Lung (tissue), 16 donors: Measurements from ENCODE around the gene SLC26A3. TPM values are rescaled to one million over a fixed set of nuclear protein-coding genes. Genes with fewer than 3 reads are reported as not detected.
"Not testable (repeated sequence)": the region's sequence is repeated elsewhere in the genome, so short reads cannot be mapped to it uniquely, and the experiment has no call there.

Source experiments
- ATAC-seq: fragments of 200-7000 bp; cut with Tn5 transposase; one replicate; pipeline ENCODE4 v1.9.1; 2020; ENCODE audit warnings: moderate number of reproducible peaks; ENCODE audit not compliant: insufficient read depth, low FRiP score
- DNase-seq, 3 donors: peaks; one replicate each; pipeline ENCODE4 v3.0.0-alpha.2; 2013 to 2017
- H3K27ac ChIP-seq, 2 donors: one replicate each; pipeline ENCODE4 v1.5.1; 2013; ENCODE audit warnings: mild to moderate bottlenecking in 2 of 2, moderate library complexity in 2 of 2, control low read depth in 1 of 2, inconsistent platforms in 1 of 2, low read depth in 1 of 2, low read length in 1 of 2
- H3K27me3 ChIP-seq, 3 donors: one replicate each; pipeline ENCODE4 v1.5.1; 2013; ENCODE audit warnings: low read length in 2 of 3; ENCODE audit not compliant: control insufficient read depth in 3 of 3, insufficient read depth in 3 of 3
- H3K36me3 ChIP-seq, 4 donors: one replicate each; pipeline ENCODE4 v1.5.1; 2013; ENCODE audit warnings: low read length in 4 of 4, mild to moderate bottlenecking in 1 of 4, moderate library complexity in 1 of 4; ENCODE audit not compliant: control insufficient read depth in 4 of 4, insufficient read depth in 4 of 4
- H3K4me1 ChIP-seq, 5 donors: one replicate each; pipeline ENCODE4 v1.5.1; 2013; ENCODE audit warnings: low read length in 5 of 5, mild to moderate bottlenecking in 2 of 5, moderate library complexity in 1 of 5; ENCODE audit not compliant: control insufficient read depth in 5 of 5, insufficient read depth in 5 of 5
- H3K4me3 ChIP-seq: one replicate; pipeline ENCODE4 v1.5.1; 2013; ENCODE audit warnings: mild to moderate bottlenecking, control low read depth, moderate library complexity
- H3K9ac ChIP-seq, 2 donors: one replicate each; pipeline ENCODE4 v1.5.1; 2013; ENCODE audit warnings: low read length in 2 of 2, control low read depth in 1 of 2; ENCODE audit not compliant: insufficient read depth in 1 of 2
- H3K9me3 ChIP-seq, 4 donors: one replicate each; pipeline ENCODE4 v1.5.1; 2013; ENCODE audit warnings: low read length in 3 of 4, mild to moderate bottlenecking in 1 of 4, moderate library complexity in 1 of 4; ENCODE audit not compliant: control insufficient read depth in 4 of 4, insufficient read depth in 3 of 4
- CTCF ChIP-seq: IDR thresholded peaks from 2 replicates; pipeline ENCODE4 v1.5.1; 2012; ENCODE audit warnings: mild to moderate bottlenecking; ENCODE audit errors: control extremely low read depth, extremely low read depth
- WGBS, 2 donors: extraction: QIAGEN DNeasy Blood & Tissue Kit; methylation state at CpG; one replicate each; pipeline ENCODE4 v1.1.7; 2013; 5-methylcytosine and 5-hydroxymethylcytosine counted together
- long read RNA-seq, 5 donors: transcript quantifications; one replicate each; lab custom pipeline, GENCODE V29; 2026
- polyA plus RNA-seq, 2 donors: library from polyadenylated mRNA; stranded (reverse); fragments of 200-250 nt; gene quantifications; one replicate each; pipeline ENCODE4 v1.2.1, GENCODE V29; 2013
- total RNA-seq, 2 donors: library from RNA; depleted of rRNA in 1 of 2; stranded (reverse); fragments of >200 nt in 1 of 2; gene quantifications; one replicate each; pipeline ENCODE4 v1.2.1, GENCODE V29; 2014 to 2021
- donor health status: control.
- donor health status: control.
- donor health status: Bipolar disorder and iron deficiency.
- donor health status: healthy.
- donor health status: DM: yes; HTN: yes; CAD: no.

SLC26A3 gene
- total RNA-seq (under 1 TPM in 1 of 2 donors, not detected in 1; 0.31 TPM), polyA plus RNA-seq (under 1 TPM in 1 of 2 donors, not detected in 1; 0.28 TPM)
- long read RNA-seq, donor 1, result 0 reads
- long read RNA-seq, donor 2, result 0 reads
- long read RNA-seq, donor 3, result 0 reads
- long read RNA-seq, donor 4, result 0 reads
- long read RNA-seq, donor 5, partial matches to known transcripts, result 111 of 111 reads
- long read RNA-seq, donor 5, other reads (novel, unspliced or antisense), result 0 of 111 reads

GRCh38 chr7:107803009-107803610 is at the start of gene SLC26A3:
Gene SLC26A3 (minus strand): TSS chr7:107803223. CDS start chr7:107794509, 8,714 bp downstream.
- WGBS, 2 donors, result 70 to 78% methylated on average over 2 of the region's 2 CpGs
- no peak for DNase-seq
- Histone ChIP-seq H3K9ac (no peak within 1 kb of the TSS), H3K4me3 (no peak within 1 kb of the TSS), H3K4me1 (peaks cover 0 to 2% (median 0%) of the 10 kb centered on the region in 5 donors), H3K27me3 (no peaks in the 10 kb centered on the region), H3K36me3 (no peaks in the 10 kb centered on the region), H3K9me3 (no peaks in the 10 kb centered on the region), H3K27ac (no peak within 1 kb of the TSS)
- no peak for ATAC-seq
- no peak for TF ChIP-seq CTCF

- TF ChIP-seq CTCF, result no peak
- H3K27me3 ChIP-seq, result no peaks in the 10 kb centered on the region
- no peaks in the 10 kb centered on the region for H3K4me1 ChIP-seq
- WGBS, 2 donors, result 35 to 63% methylated on average over 1 of the region's 1 CpG
- no peaks in the 10 kb centered on the region for H3K9me3 ChIP-seq
- no peak for DNase-seq
- H3K27ac ChIP-seq, result no peak overlapping the region
- no peak overlapping the region for H3K9ac ChIP-seq
- no peaks in the 10 kb centered on the region for H3K36me3 ChIP-seq
- no peak overlapping the region for H3K4me3 ChIP-seq
- no peak for ATAC-seq
These were observed 47.6 kb upstream of the SLC26A3 start for GRCh38 chr7:107850643-107851042.

DNA sequence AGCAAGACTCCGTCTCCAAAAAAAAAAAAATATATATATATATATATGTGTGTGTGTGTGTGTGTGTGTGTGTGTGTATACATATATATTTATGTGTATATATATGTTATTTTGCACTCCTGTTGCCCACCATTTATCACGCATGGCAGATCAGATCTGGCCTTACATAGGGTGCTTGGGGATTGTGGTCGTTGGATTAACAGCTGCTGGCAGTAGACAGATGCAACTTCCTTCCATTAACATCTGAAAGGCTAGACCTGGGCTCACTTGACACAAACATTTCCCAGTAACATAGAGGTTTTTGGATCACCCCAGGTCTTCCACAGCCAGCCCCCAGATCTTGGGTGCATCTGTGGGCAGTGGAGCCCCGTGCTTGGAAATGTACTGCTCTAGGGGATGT is 47.2 kb upstream of the SLC26A3 start:
- WGBS, 2 donors, result 80 to 86% methylated on average over 4 of the region's 4 CpGs
- no peak overlapping the region for H3K9ac ChIP-seq
- H3K4me1 ChIP-seq, result no peaks in the 10 kb centered on the region
- H3K27ac ChIP-seq, result no peak overlapping the region
- no peaks in the 10 kb centered on the region for H3K27me3 ChIP-seq
- DNase-seq (no peak), ATAC-seq (no peak)
- H3K36me3 ChIP-seq, result no peaks in the 10 kb centered on the region
- TF ChIP-seq CTCF, result no peak
- no peaks in the 10 kb centered on the region for H3K9me3 ChIP-seq
- H3K4me3 ChIP-seq, result no peak overlapping the region

GRCh38 chr7:107848211-107848610 is 45.2 kb upstream of the SLC26A3 start:
- not testable (repeated sequence) for H3K9ac ChIP-seq, H3K9me3 ChIP-seq, H3K4me3 ChIP-seq, H3K4me1 ChIP-seq, H3K36me3 ChIP-seq, ATAC-seq, H3K27me3 ChIP-seq, DNase-seq, H3K27ac ChIP-seq
- 97% methylated on average over 19 to 30 of the region's 31 CpGs for WGBS, 2 donors

DNA sequence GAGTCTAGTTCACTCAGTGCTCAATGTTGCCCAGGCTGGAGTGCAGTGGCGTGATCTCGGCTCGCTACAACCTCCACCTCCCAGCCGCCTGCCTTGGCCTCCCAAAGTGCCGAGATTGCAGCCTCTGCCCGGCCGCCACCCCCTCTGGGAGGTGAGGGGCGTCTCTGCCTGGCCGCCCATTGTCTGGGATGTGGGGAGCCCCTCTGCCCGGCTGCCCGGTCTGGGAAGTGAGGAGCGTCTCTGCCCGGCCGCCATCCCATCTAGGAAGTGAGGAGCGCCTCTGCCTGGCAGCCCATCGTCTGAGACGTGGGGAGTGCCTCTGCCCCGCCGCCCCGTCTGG is 44.8 kb upstream of the SLC26A3 start:
- WGBS, 2 donors, result 96 to 97% methylated on average over 20 of the region's 20 CpGs
- ATAC-seq, result not testable (repeated sequence)

More for the DNA sequence above, 44.8 kb upstream of the SLC26A3 start:
- not testable (repeated sequence) for H3K9me3 ChIP-seq, H3K9ac ChIP-seq, H3K27me3 ChIP-seq, H3K36me3 ChIP-seq, H3K4me1 ChIP-seq, H3K4me3 ChIP-seq, DNase-seq, H3K27ac ChIP-seq
